Measurements from ENCODE around the gene CAPRIN1. TPM values are rescaled to one million over a fixed set of nuclear protein-coding genes. Genes with fewer than 3 reads are reported as not detected.
"Not testable (repeated sequence)": the region's sequence is repeated elsewhere in the genome, so short reads cannot be mapped to it uniquely, and the experiment has no call there.

Gene CAPRIN1
- total RNA-seq, 1 donor from 2014 or later, result 160 TPM

DNA sequence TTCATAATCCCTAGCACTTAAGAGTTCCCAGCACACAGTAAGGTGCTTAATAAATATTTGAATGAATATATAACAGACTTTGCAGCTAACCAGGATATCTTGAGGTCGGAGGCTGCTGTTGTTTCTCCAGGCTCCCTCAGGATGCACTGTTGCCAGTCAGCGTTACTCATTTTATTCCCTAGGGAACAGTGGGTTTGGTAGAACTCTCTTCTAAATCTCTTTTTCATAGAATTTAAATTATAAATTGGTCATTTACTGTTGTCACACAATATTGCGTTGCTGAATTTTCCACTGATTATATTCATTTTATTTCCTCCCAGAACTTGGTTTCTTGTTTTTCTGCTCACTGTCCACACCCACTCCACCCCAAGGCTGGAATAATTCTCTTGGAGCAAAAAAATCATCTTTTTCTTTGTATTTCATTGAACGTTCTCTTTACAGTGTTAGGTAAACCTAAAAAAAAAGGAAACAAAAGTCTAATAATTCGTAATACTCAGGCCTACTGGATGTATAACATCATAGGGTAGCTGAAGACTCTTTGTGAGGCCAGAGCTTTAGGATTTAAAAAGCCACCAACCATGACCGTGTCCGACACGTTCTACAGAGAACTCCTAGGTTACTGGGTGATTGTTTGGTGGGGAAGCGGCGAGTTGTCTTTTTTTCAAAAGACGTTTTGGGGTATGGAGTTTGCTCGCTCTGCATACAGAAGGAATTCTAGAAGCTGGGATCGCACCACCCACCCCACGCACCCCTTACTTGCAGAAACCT, 766 bp upstream of the CAPRIN1 start:
- DNase-seq (ENCODE audit: low spot score), result peak; percentile 16

DNA sequence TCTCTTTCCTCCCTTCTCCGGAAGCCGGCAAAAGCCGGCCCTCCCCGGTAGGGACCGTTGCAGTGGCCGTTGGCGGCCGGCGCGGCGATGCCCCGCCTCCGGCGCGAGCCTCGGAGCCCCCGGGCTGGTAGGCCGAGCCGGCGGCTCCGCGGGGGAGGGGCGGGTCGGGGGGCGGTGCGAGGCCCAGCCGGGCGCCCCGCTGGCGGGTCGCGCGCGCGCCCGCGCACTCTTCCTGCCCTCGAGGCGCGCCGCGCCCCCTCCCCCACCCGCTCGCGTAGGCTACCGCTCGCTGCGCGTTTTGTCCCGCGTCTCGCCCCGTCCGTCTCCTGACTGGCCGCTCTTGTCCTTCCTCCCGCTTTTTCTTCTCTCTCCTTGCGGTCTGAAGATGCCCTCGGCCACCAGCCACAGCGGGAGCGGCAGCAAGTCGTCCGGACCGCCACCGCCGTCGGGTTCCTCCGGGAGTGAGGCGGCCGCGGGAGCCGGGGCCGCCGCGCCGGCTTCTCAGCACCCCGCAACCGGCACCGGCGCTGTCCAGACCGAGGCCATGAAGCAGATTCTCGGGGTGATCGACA, 591 bp downstream of the CAPRIN1 start:
- DNase-seq (ENCODE audit: low spot score), result peak; percentile 92

DNA sequence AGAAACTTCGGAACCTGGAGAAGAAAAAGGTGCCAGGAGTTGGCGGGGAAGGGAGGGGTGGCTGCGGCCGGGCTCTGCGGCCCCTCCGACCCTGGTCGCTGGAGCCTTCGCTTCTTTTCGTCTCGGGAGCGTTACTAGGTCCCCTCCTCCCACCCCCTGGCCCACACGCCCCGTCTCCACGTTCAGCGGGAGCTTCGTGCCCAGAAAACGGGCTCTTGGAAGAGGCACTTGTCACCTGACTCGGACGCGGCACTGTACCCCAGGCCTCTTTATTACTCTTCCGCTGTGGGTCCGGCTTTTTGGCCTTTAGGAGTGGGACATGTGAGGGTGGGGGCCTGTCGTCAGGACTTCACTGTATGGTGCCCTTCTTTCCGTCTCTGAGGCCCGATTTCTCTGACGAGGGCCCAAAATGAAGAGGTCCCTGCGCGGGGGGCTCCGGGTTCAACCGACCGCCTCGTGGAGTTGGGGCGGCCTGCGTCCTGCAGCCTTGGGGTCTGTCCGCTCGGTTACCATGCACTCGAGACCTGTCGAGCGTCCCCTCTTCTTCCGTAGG, 1.2 kb downstream of the CAPRIN1 start:
- peak; percentile 35 for DNase-seq (ENCODE audit: low spot score)

DNA sequence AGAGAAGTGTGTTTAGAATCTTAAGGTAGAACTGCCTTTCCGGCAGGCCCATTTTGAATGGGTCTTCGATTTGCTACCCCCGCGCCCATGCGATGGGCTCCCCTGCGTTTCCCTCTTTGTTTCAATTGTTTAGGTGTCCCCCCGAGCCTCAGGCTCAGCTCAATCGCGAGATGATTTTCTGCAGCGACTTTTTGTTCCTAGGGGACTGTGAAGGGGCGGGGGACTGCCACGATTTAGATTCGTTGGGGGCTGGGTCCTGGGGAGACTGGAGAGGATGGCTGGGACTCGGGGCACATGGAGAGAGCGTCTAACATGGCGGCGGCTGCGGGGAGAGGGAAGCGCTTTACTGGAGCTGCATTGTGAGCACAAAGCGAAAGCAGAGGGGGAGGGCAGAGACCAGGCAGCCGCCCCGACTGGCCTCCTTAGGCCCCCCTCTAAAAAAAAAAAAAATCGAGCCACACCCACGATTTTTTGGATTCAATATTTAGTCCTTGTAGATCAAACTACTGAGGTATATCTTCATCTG, 1.7 kb downstream of the CAPRIN1 start:
- peak; percentile 88 for DNase-seq (ENCODE audit: low spot score)

DNA sequence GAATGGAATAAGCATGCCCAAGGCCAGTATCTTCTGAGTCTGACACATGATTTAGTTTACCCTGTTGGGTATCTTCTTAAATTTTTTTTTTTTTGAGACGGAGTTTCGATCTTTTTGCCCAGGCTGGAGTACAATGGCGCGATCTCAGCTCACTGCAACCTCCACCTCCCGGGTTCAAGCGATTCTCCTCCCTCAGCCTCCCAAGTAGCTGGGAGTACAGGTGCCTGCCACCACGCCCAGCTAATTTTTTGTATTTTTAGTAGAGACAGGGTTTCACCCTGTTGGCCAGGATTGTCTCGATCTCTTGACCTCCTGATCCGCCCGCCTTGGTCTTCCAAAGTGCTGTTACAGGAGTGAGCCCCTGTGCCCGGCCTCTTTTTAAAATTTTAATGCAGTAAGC, 2.8 kb downstream of the CAPRIN1 start:
- not testable (repeated sequence) for DNase-seq (ENCODE audit: low spot score)

- no peak for DNase-seq (ENCODE audit: low spot score)
Observed at GRCh38 chr11:34055218-34056000, 3.9 kb downstream of the CAPRIN1 start.

DNA sequence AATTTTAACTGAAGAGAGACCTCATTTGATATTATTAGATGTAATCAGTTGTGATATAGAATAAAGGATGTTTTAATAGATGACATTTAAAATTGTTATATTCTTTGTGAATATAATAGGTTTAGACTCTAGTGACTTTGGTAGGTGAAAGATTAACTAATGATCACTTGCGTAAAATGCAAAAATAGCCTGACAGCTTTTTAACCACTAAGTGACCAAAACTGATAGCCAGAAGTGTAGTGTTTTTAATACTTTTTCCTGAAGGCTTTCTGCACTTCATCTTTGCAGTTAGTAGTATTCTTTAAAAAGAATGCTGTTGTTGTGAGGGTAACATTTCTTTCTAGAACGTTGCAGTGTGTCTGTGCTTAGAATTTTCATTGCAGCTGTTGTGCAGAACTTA, 5.1 kb downstream of the CAPRIN1 start:
- no peak for DNase-seq (ENCODE audit: low spot score)

DNA sequence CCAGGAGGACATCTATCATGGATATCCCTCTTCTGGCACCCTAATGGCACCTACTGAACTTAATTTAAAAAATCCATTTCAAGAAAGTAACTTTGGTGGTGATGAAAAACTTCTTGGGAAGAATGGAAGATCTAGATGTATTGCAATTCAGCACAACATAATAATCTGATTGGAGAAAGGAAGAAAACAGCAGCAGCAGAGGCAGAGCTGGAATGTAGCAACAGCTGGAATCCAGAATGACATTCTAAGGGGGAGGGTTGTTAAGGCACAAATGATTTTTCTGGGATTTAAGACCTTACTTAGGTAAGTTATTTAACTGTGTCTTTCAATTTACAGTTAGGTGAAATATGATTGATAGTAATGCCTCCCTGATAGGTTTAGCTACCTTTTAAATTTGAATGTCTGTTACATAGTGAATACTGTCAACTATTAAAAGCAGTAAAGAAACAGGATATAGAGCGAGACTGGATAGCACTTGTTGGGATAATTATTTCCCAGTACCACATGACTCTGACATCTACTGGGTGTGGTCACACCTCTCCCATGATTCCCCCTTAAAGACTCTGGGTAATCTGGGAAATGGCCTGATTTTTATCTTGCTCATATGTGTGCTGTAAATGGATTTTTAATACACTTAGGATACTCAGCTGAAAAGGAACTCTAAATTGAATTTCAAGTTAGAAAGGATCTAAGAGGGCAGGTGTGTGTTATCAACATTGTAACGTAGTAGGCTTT, 11.7 kb downstream of the CAPRIN1 start:
- DNase-seq (ENCODE audit: low spot score), result no peak

GRCh38 chr11:34064291-34064690, 12.8 kb downstream of the CAPRIN1 start:
- no peak for DNase-seq (ENCODE audit: low spot score)

- no peak for DNase-seq (ENCODE audit: low spot score)
Observed at GRCh38 chr11:34065505-34066203, 14.1 kb downstream of the CAPRIN1 start.

DNA sequence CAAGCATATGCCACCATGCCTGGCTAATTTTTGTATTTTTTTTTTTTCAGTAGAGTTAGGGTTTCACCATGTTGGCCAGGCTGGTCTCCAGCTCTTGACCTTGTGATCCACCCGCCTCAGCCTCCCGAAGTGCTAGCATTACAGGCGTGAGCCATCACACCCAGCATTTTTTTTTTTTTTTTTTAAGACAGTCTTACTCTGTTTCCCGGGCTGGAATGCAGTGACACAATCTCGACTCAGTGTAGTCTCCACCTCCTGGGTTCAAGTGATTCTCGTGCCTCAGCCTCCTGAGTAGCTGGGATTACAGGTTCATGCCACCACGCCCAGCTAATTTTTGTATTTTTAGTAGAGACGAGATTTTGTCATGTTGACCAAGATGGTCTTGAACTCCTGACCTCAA, 15.2 kb downstream of the CAPRIN1 start:
- not testable (repeated sequence) for DNase-seq (ENCODE audit: low spot score)

- DNase-seq (ENCODE audit: low spot score), result no peak
Observed at GRCh38 chr11:34067383-34068065, 16.0 kb downstream of the CAPRIN1 start.

- peak; percentile 21 for DNase-seq (ENCODE audit: low spot score)
Observed at GRCh38 chr11:34068111-34068510, 16.6 kb downstream of the CAPRIN1 start.

DNA sequence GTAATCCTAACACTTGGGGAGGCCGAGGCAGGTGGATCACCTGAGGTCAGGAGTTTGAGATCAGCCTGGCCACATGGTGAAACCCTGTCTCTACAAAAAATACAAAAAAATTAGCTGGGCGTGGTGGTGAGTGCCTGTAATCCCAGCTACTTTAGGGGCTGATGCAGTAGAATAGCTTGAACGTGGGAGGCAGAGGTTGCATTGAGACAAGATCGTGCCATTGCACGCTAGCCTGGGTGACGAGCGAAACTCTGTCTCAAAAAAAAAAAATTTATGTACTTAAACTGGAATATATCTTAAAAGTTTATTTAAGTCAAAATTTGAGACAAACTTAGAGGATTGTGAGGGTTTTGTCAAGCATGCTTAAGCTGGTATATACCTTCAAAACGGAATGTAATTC, 19.8 kb downstream of the CAPRIN1 start:
- not testable (repeated sequence) for DNase-seq (ENCODE audit: low spot score)

- DNase-seq (ENCODE audit: low spot score), result no peak
Observed at GRCh38 chr11:34072041-34072440, 20.5 kb downstream of the CAPRIN1 start.

DNA sequence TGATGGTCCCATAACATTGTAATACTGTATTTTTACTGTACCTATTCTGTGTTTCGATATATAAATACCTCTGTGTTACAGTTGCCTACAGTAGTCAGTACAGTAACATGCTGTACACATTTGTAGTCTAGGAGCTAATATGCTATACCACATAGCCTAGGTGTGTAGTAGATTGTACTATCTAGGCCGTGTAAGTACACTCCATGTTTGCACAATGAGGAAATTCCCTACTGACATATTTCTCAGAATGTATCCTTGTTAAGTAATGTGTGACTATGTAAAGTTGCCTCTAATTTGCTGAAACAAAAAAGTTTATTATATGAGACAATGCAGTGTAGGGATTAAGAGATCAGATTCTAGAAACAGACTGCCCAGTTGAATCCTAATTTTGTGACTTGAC, 21.3 kb downstream of the CAPRIN1 start:
- no peak for DNase-seq (ENCODE audit: low spot score)

DNA sequence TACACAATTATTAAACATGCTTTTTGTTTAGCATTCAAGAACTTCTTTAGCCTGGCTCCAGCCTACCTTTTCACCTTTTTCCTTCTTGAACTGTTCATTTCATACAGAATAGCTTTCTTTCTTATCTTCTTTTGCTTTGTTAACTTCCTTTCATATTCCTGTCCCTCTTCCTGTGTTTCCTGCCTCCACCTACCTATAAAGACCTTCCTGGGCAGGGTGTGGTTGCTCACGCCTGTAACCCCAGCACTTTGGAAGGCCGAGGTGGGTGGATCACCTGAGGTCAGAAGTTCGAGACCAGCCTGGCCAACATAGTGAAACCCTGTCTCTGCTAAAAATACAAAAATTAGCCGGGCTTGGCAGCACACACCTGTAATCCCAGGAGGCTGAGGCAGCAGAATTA, 22.9 kb downstream of the CAPRIN1 start:
- DNase-seq (ENCODE audit: low spot score), result no peak

DNA sequence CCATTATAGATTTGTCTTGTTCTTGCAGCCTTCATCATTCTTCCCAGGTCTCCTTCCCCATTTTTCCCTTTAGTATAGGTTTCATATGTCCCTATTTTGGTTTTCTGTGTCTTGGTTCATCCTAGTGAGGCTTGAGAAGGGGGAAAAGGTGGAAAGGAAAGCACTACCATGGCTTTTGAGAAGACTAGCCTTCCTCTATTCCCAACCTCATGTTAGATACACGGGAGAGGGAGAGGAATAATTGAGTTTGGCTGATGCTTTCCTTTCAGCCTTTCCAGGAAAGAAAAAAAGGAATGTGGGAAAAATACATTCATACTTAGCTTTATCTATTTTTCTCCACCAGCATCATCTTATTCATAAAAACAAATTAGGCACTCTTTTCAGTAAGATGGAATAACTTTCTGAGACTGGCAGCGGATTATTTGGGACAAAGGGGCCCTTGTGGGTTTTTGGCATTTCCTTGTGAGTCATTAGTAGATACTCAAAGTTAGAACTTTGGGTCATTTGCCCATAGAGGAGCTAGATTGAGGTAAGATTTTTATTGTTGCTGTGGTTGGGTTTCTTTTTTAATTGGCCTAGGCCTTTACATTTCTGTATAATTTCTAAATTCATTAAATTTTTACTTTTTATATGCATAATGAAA, 23.8 kb downstream of the CAPRIN1 start:
- DNase-seq (ENCODE audit: low spot score), result no peak

DNA sequence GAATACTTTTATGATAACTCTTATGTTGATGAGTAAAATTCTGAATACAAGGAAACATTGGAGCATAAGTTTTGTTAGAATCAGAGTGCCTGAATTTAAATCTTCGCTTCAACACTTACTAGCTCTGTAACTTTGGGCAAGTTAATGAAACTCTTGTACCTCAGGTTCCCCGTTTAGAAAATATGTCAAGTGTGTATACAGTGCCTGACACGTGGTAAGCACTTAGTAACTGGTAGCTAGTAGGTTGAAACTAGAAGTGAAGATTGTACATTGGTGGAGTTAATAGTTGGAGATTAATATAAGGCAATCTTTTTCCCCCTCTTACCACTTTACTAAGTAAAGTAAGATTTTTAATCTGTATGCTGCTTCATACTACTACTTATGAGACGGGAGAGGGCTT, 29.1 kb downstream of the CAPRIN1 start:
- DNase-seq (ENCODE audit: low spot score), result no peak

GRCh38 chr11:34084637-34085036, 33.1 kb downstream of the CAPRIN1 start:
- no peak for DNase-seq (ENCODE audit: low spot score)
